ENCODE data around the gene XRCC2.

DNA sequence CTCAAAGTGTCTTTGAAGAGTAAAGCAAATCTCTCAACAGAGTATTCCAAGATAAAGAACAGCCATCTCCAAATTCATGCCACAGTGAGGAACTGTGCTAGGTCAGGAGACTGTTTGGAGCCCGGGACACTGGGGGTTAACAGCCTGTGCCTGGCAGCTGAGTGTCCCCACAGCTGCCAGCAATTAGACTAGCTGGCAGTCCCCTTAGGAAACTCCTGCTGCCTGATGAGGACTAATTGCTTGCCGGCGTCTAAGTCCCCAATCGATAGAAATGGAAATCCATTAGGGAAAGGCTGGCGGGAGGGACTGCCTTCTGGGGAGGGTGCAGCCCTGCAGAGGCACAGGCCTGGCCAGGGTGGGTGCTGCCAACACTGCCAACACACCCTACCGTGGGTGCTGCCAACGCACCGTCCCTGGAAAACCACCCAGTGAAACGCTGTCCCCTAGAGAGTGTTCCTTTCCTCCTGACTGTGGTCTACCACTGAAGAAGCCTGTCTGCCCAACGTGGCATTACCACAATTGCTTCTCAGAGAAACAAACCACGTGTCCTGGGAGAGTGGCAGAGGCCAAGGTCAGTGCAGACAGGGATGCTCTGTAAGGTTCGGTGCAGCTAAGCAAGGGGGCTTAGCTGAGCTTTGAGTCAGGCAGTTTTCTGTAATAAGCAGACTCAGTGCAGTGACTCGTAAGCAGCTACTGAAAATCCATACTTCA is 60.8 kb downstream of the XRCC2 start:
- no peak for TF ChIP-seq POLR2A (IDR thresholded peaks at IDR 0.05; ENCODE audit: low read depth)
- no peak for TF ChIP-seq EP300 (IDR thresholded peaks at IDR 0.05)
- no peak for TF ChIP-seq CTCF (IDR thresholded peaks at IDR 0.05)
- no peak for TF ChIP-seq POLR2AphosphoS5 (IDR thresholded peaks at IDR 0.05)
